Stimulated activated CD8-positive, alpha-beta memory T cell treated with anti-CD3 and anti-CD28 coated beads, Interleukin-7, amount 100 ng/mL, for 4 hours (primary cell): Measurements from ENCODE around the gene BNC2.

Experiments used
- DNase-seq, 2 donors: peaks; one replicate each; pipeline ENCODE4 v3.0.0-alpha.2; 2020; ENCODE audit warnings: low read depth in 2 of 2

The BNC2 gene

GRCh38 chr9:16675131-16675530, 195.3 kb downstream of the BNC2 start:
- no peak for DNase-seq

- no peak for DNase-seq
Measured at GRCh38 chr9:16673171-16673570, 197.3 kb downstream of the BNC2 start.

- DNase-seq, result no peak
Measured at GRCh38 chr9:16672501-16672900, 198.0 kb downstream of the BNC2 start.

GRCh38 chr9:16671591-16672137, 198.8 kb downstream of the BNC2 start:
- DNase-seq, result no peak

- no peak for DNase-seq
Measured at GRCh38 chr9:16670791-16671190, 199.7 kb downstream of the BNC2 start.

GRCh38 chr9:16668734-16669295, 201.7 kb downstream of the BNC2 start:
- DNase-seq, result no peak

- DNase-seq, result no peak
Measured at GRCh38 chr9:16664211-16664610, 206.3 kb downstream of the BNC2 start.

- DNase-seq, result no peak
Measured at GRCh38 chr9:16661816-16662215, 208.7 kb downstream of the BNC2 start.

GRCh38 chr9:16659096-16659495, 211.4 kb downstream of the BNC2 start:
- DNase-seq, result no peak

- no peak for DNase-seq
Measured at GRCh38 chr9:16656432-16657169, 213.9 kb downstream of the BNC2 start.

GRCh38 chr9:16654596-16655126, 215.8 kb downstream of the BNC2 start:
- DNase-seq, result no peak

- DNase-seq, result no peak
Measured at GRCh38 chr9:16653491-16654399, 216.7 kb downstream of the BNC2 start.

GRCh38 chr9:16652582-16652981, 217.9 kb downstream of the BNC2 start:
- no peak for DNase-seq

- DNase-seq, result no peak
Measured at GRCh38 chr9:16651446-16651964, 219.0 kb downstream of the BNC2 start.

GRCh38 chr9:16645970-16646369, 224.5 kb downstream of the BNC2 start:
- no peak for DNase-seq

GRCh38 chr9:16642421-16643109, 227.9 kb downstream of the BNC2 start:
- no peak for DNase-seq

- no peak for DNase-seq
Measured at GRCh38 chr9:16640649-16641048, 229.8 kb downstream of the BNC2 start.

- no peak for DNase-seq
Measured at GRCh38 chr9:16639644-16640043, 230.8 kb downstream of the BNC2 start.

- no peak for DNase-seq
Measured at GRCh38 chr9:16637911-16638310, 232.6 kb downstream of the BNC2 start.

- DNase-seq, result no peak
Measured at GRCh38 chr9:16637218-16637617, 233.3 kb downstream of the BNC2 start.

- no peak for DNase-seq
Measured at GRCh38 chr9:16633794-16634193, 236.7 kb downstream of the BNC2 start.
